T follicular helper cell (primary cell): Measurements from ENCODE around the gene CYFIP2.

ENCODE experiments used
- DNase-seq: peaks from one replicate; pipeline ENCODE4 v3.0.0-alpha.2; 2020; ENCODE audit warnings: low read depth

Gene CYFIP2

GRCh38 chr5:157324237-157324636, 58.3 kb downstream of the CYFIP2 start:
- DNase-seq, result no peak

- DNase-seq, result no peak
These were observed 60.6 kb downstream of the CYFIP2 start for GRCh38 chr5:157326440-157327005.

- no peak for DNase-seq
These were observed 61.8 kb downstream of the CYFIP2 start for GRCh38 chr5:157327771-157328170.

- peak; percentile 29 for DNase-seq
These were observed 62.5 kb downstream of the CYFIP2 start for GRCh38 chr5:157328277-157328912.

GRCh38 chr5:157331807-157332206, 65.9 kb downstream of the CYFIP2 start:
- no peak for DNase-seq

GRCh38 chr5:157335534-157336422, 69.9 kb downstream of the CYFIP2 start:
- DNase-seq, result no peak

GRCh38 chr5:157336423-157336744, 70.5 kb downstream of the CYFIP2 start:
- DNase-seq, result no peak

GRCh38 chr5:157339409-157339808, 73.5 kb downstream of the CYFIP2 start:
- no peak for DNase-seq

GRCh38 chr5:157342822-157343402, 77.0 kb downstream of the CYFIP2 start:
- DNase-seq, result no peak

GRCh38 chr5:157343842-157344790, 78.2 kb downstream of the CYFIP2 start:
- no peak for DNase-seq

- DNase-seq, result no peak
These were observed 79.1 kb downstream of the CYFIP2 start for GRCh38 chr5:157345067-157345466.

- no peak for DNase-seq
These were observed 79.6 kb downstream of the CYFIP2 start for GRCh38 chr5:157345485-157345884.

- no peak for DNase-seq
These were observed 81.6 kb downstream of the CYFIP2 start for GRCh38 chr5:157347301-157348048.

GRCh38 chr5:157348049-157348400, 82.1 kb downstream of the CYFIP2 start:
- no peak for DNase-seq

GRCh38 chr5:157350939-157351801, 85.2 kb downstream of the CYFIP2 start:
- DNase-seq, result no peak

- DNase-seq, result no peak
These were observed 85.8 kb downstream of the CYFIP2 start for GRCh38 chr5:157351802-157352092.

- no peak for DNase-seq
These were observed 86.9 kb downstream of the CYFIP2 start for GRCh38 chr5:157352756-157353340.

GRCh38 chr5:157354800-157355199, 88.9 kb downstream of the CYFIP2 start:
- no peak for DNase-seq

GRCh38 chr5:157356576-157356975, 90.7 kb downstream of the CYFIP2 start:
- DNase-seq, result no peak

- DNase-seq, result no peak
These were observed 91.9 kb downstream of the CYFIP2 start for GRCh38 chr5:157357823-157358222.
